ENCODE results near the gene LRRC47. TPM values are rescaled to one million over a fixed set of nuclear protein-coding genes. Genes with fewer than 3 reads are reported as not detected.
A peak's percentile ranks its signal among the peaks of the same experiment; 100 is the strongest.

LRRC47 gene
- total RNA-seq, 6 experiments from 2014 or later, result 39.1 to 51.0 (median 45.2) TPM

GRCh38 chr1:3747522-3747848 lies 48.8 kb downstream of the LRRC47 start:
- Mint-ChIP-seq H3K27me3 (ENCODE audit: insufficient read depth) (peaks cover 32% of the 10 kb centered on the region), H3K9me3 (no peaks in the 10 kb centered on the region), H3K4me3 (peak overlapping the region; percentile 61), H3K4me1 (ENCODE audit: low read depth) (peaks cover 13% of the 10 kb centered on the region; the same call in 1 of the 2 replicates), H3K27ac (no peak overlapping the region), H3K36me3 (ENCODE audit: low read depth) (no peaks in the 10 kb centered on the region)
- no peak for DNase-seq
- TF ChIP-seq CTCF (IDR thresholded peaks at IDR 0.05), result no peak

GRCh38 chr1:3746830-3747521 lies 49.3 kb downstream of the LRRC47 start:
- Mint-ChIP-seq H3K27ac (no peak overlapping the region), H3K4me1 (ENCODE audit: low read depth) (peaks cover 17% of the 10 kb centered on the region; the same call in 1 of the 2 replicates), H3K36me3 (ENCODE audit: low read depth) (no peaks in the 10 kb centered on the region), H3K4me3 (peak overlapping the region; percentile 66), H3K9me3 (no peaks in the 10 kb centered on the region), H3K27me3 (ENCODE audit: insufficient read depth) (peaks cover 28% of the 10 kb centered on the region)
- TF ChIP-seq CTCF (IDR thresholded peaks at IDR 0.05), result no peak
- DNase-seq, result no peak

- no peak for DNase-seq
- Mint-ChIP-seq H3K27me3 (ENCODE audit: insufficient read depth) (peaks cover 29% of the 10 kb centered on the region), H3K9me3 (no peaks in the 10 kb centered on the region), H3K27ac (no peak overlapping the region), H3K36me3 (ENCODE audit: low read depth) (no peaks in the 10 kb centered on the region), H3K4me3 (peak overlapping the region; percentile 66), H3K4me1 (ENCODE audit: low read depth) (peaks cover 17% of the 10 kb centered on the region; the same call in 1 of the 2 replicates)
- no peak for TF ChIP-seq CTCF (IDR thresholded peaks at IDR 0.05)
These were observed 49.9 kb downstream of the LRRC47 start for GRCh38 chr1:3746389-3746829.

- H3K27me3 Mint-ChIP-seq (ENCODE audit: insufficient read depth), result peaks cover 22% of the 10 kb centered on the region
- DNase-seq, result no peak
- TF ChIP-seq CTCF (IDR thresholded peaks at IDR 0.05), result no peak
- no peaks in the 10 kb centered on the region for H3K9me3 Mint-ChIP-seq
- no peak overlapping the region for H3K27ac Mint-ChIP-seq
- peak overlapping the region; percentile 66; the same call in 1 of the 2 replicates for H3K4me3 Mint-ChIP-seq
- H3K36me3 Mint-ChIP-seq (ENCODE audit: low read depth), result no peaks in the 10 kb centered on the region
- H3K4me1 Mint-ChIP-seq (ENCODE audit: low read depth), result peaks cover 17% of the 10 kb centered on the region; the same call in 1 of the 2 replicates
These were observed 50.5 kb downstream of the LRRC47 start for GRCh38 chr1:3745590-3746381.

GRCh38 chr1:3745071-3745470 lies 51.2 kb downstream of the LRRC47 start:
- Mint-ChIP-seq H3K27me3 (ENCODE audit: insufficient read depth) (peaks cover 17% of the 10 kb centered on the region), H3K36me3 (ENCODE audit: low read depth) (no peaks in the 10 kb centered on the region), H3K9me3 (no peaks in the 10 kb centered on the region), H3K4me1 (ENCODE audit: low read depth) (peaks cover 17% of the 10 kb centered on the region; the same call in 1 of the 2 replicates), H3K4me3 (no peak overlapping the region), H3K27ac (no peak overlapping the region)
- TF ChIP-seq CTCF (IDR thresholded peaks at IDR 0.05), result no peak
- DNase-seq, result no peak
